Measurements from ENCODE around the gene E2F4. TPM values are rescaled to one million over a fixed set of nuclear protein-coding genes. Genes with fewer than 3 reads are reported as not detected.

The E2F4 gene
- total RNA-seq, 1 donor from 2014 or later = 36.6 TPM

DNA sequence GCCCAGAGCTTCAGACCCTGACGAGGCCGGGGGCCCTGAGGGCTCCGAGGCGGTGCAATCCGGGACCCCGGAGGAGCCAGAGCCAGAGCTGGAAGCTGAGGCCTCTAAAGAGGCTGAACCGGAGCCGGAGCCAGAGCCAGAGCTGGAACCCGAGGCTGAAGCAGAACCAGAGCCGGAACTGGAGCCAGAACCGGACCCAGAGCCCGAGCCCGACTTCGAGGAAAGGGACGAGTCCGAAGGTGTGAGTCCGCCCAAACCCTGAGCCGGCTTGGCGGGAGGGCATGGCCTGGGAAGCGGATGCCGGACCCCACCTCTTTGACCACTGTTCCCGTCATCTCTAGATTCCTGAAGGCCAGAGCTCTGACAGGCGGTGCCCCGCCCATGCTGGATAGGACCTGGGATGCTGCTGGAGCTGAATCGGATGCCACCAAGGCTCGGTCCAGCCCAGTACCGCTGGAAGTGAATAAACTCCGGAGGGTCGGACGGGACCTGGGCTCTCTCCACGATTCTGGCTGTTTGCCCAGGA lies 17.2 kb upstream of the E2F4 start:
- no peak for ATAC-seq

DNA sequence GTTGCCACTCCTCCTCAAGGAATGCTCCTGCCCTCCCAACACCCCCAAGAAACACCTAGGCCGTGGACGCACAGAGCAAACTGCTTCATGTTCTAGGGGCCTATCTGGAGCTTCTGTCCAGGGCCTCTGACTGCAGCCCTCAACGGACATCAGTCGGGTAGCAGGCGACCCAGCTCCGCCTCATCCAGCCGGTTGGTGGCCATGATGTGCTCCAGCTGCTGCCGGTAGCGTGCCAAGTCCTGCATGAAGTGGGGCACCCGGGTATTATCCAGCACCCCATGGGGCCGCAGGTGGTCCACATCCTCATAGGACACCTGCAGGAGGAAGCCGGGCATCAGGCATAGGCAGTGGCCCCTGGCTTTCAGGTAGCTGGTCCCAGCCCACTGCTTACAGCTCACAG lies 15.3 kb upstream of the E2F4 start:
- no peak for ATAC-seq

DNA sequence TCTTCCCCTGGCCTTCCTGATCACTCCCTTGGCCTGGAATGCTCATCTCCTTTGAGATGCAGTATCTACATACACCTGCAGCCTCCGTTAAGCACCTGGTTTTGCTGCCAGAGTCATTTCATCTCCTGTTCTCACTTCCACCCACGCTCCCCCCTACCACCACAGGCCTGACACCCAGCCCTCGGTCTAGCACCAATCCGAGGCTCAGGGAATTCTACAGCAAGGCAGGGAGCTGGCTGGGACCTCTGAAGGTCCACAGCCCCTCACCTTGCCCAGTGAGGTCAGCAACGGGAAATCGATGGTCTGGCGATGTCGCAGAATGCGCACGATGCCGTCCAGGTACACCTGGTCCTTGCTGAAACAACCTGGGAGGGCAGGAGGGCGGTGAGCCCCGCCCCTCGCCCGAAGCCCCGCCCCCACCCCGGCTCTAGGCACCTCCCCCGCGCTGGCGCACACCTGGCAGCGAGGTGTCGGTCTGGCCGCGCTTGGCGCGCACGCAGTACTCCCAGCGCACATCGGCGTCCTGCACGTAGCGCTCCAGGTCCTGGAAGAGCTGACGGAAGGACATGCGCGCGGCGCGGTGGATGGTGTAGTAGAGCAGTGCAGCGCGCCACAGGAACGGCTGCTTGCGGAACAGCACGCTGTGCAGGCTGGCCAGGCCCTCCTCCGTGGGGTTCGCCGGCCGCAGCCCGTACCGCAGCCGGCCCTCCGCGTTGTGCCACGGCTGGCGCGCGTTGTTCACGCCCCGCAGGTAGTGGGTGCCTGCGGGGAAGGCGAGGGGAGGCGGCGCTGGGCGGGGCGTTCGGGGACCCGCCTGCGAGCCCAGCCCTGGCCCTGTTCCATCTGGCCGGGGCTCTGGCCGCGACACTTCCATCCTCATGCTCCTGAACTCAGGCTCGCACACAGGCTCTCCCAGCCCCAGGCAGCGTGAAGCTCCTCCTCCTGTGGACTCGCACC lies 13.9 kb upstream of the E2F4 start:
- ATAC-seq = peak; percentile 70

DNA sequence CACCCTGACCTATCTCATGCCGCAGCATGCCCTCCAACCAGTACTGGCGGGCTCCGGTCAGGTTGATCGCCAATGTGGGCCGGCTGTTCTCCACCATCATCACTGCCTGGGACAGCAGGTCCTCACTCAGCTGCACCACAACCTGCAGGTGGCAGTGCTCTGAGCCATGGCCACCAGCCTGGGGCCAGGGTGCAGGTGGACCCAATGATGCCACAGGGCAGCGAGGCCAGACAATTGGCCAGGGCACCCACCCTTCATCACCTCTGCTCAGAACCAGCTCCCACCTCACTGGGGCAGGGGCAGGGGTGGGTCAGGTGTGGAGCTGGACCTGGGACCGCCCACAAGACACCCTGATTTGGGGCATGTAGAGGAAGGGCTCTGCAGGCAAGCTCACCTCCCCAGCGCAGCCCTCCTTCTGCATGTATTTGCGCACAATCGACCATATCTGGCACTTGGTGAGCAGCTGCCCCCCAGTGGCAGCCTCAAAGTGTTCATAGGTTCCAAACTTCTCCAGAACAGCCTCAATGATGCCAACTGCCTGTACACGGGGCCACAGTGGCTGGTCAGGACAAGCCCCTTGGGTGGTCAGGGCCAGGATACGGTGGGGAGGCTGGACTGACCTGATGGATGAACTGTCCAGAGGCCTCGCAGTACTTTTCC lies 12.4 kb upstream of the E2F4 start:
- peak; percentile 3 for ATAC-seq

DNA sequence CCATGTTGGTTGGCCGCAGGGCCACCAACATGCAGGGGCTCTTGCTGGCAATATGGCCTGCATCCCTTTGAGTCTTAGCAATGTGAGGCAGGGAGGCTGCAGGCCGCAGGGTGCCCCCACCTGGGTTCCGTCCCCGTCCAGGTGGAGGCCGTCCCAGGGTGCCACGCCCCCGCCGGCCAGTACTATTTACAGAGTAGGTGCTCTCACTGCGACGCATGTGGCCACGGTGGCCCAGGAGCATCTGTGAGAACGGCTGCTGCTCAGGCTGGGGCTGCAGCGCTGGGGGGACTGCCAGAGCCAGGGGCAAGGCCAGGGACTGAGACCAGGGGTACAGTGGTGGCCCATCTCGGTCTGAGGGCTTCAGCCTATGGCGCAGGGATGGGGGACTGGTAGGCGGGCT lies 11.8 kb upstream of the E2F4 start:
- ATAC-seq = no peak

DNA sequence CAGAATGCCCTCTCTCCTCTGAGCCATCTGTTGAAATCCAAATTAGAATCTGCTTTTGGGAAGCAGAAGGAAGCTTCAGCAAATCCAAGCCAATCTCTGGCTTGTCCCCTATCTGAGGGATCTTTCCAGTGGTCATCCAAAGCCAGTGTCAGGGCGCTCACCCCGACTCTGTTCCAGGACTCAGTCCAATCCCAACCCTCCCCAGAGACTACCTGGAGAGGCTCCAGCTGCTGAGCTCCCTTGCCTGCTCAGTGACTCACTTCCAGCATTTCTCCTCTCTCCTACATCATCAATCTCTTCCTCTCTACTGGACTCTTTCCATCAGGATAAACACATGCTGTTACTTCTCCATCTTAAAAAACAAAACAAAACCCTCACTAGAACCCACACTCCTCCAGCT lies 10.6 kb upstream of the E2F4 start:
- ATAC-seq = no peak

DNA sequence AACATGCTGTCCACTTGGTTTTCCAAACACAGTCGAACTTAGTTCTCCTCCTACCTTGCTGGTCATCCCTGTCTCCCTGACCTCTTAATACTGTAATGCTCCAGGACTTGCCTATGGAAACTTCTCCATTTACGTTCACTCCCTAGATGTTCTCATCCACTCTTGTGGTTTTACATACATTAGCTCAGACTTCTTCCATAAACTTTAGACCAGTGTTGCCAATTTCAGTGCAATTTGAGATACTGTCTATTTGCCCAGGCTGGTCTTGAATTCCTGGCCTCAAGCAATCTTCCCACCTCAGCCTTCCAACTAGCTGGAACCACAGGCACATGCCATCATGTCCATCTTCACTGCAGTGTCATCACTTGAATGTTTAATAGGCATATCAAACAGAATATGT lies 9.7 kb upstream of the E2F4 start:
- ATAC-seq = no peak

DNA sequence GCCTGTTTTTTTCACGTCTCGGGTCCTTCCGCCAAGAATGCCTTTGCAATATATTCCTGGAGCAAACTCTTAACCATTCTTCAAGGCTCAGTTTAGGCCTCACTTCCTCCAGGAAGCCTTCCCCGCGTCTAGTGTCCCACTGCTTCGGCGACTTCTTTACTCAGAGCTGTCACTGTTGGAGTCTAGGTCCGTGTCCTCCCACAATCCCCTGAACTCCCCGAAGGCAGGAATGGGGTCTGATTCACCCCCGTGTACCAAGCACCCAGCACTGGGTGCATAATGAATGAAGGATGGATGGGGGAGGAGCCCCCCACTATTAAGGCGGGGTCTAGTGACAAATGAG lies 8.7 kb upstream of the E2F4 start:
- no peak for ATAC-seq

DNA sequence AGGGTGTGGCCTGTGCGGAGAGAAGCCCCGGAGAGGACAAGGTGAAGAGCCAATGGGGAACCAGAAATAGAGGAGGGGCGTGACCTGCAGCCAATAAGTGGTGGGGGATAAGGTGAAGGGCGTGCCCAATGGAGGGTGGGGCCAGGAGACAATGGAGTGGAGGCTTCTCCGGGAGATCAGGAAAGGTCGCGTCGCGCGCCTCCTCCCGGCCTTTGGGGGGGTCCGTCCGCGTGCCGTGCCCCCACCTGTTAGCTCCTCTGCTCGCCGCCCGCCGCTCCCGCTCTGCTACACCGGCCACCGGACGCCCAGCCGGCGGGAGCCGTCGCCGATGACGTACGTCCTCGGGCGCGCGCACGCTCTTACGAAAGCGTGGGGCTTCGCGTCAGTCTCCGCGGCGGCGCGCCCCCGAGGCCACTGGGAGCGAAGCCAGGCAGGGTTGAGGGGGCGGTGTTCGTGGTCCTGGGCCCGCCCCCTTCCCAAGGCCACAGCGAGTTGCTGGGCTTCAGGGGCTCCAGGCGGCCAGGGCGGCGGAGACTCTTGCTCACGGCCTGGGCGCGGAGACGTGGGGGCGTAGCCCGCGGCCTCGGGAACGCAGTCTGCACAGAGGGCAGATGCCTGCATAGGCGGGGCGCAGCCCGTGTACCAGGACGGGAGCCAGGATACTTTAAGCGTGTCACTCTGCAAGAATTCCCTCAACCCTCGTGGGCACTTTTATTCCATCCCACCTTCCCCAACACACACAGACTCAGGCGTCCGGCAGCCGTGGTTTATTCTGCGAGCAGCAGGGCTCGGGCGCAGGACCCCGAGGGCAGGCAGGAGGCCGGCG lies 8.1 kb upstream of the E2F4 start, which contains the start of gene MATCAP1:
Gene MATCAP1, minus strand, starts transcription at position 337 of the 826 bp plus-strand sequence. CDS start 3,353 bp downstream, outside the sequence.
- peak; percentile 91 for ATAC-seq

DNA sequence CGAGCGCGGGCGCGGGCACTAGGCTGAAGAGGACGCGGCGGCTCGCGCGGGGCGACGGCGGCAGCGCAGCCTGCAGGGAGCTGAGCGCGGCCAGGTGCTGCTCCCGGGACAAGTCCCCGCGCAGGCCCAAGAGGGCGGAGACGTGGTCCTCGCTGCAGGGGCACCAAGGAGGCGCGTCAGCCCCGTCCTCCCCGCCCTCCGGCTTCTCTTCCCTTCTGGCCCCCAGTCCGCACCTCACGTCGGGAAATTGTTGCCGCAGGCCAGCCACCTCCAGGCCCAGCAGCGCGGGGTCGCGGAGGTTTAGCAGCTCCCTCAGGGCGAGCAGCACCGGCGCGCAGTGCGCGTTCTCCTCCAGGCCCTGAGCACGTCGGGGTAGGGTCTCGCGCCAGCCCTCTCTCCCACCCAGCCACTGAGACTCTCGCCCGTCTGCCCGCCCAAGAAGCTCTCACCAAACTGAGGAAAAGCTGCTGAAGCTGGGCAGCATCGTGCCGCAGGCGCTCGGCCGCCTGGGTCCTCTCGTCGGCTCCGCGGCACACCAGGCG lies 7.4 kb upstream of the E2F4 start:
- peak; percentile 3 for ATAC-seq

DNA sequence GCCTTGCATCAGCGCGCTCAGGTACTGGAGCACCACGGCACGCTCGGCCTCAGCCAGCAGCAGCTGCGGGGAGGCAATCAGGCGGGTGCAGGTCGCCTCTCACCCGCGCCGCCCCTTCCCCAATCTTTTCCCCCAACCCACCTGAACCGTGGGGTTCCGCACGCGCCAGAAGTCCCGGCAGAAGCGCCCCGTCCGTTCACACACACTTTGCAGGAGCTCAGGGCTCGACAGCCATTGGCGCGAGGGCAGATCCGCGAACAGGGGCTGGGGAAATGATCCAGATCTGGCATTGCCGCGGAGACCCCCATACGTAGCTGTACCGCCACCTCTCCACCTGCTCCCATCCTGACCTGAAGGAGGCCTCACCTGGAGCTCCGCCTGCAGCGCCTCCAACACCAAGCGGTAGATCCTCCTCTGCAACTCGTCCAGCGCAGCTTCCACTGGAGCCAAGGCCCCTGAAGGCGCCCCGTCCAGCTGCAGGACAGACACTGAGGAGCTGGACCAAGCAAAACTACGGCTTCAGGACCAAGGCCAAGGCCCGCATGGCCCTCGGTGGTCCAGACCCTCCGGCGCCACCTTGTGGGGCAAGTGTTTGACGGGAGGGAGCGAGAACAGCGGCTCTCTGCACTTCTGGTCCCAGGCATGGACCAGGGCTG lies 6.8 kb upstream of the E2F4 start:
- peak; percentile 36 for ATAC-seq

DNA sequence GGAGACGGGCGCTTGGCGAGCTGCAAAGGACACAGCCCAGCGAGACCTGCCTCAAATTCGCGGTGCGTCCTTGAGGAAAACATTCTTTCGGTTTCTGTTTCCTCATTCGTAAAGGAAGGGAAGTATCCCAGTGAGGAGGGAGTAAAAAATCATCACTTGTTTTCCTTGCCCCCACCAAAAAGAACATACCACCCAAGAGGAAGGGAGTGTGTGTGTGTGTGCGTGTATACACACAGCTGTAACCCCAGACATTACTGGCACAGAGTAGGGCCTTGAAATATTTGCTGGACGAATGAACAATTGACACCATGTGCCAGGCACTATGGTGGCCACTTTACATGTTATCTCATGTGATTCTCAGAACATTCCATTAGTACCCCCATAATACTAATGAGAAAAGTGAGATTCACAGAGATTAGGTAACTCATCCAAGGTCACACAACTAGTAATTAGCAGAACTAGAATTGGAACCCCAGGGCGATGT lies 6.3 kb upstream of the E2F4 start:
- ATAC-seq = no peak

DNA sequence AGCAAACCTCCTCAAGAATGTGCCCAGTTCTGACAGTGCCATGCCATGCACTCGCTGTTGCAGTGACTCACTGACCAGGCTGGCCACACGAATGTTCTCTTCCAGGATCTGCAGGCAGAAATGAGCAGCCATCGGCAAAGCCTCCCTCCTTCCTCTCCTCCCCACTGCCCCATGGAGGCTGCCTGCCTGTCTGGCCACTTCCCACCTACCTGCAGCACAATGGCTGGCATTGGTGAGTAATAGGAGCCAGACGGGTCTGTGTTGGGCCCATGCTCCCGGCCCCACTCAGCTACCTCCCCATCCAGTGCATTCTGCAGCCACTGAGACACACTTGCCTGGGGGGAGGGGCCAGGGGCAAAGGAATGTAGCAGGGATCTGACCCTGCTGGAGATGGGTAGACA lies 5.4 kb upstream of the E2F4 start:
- ATAC-seq = no peak

DNA sequence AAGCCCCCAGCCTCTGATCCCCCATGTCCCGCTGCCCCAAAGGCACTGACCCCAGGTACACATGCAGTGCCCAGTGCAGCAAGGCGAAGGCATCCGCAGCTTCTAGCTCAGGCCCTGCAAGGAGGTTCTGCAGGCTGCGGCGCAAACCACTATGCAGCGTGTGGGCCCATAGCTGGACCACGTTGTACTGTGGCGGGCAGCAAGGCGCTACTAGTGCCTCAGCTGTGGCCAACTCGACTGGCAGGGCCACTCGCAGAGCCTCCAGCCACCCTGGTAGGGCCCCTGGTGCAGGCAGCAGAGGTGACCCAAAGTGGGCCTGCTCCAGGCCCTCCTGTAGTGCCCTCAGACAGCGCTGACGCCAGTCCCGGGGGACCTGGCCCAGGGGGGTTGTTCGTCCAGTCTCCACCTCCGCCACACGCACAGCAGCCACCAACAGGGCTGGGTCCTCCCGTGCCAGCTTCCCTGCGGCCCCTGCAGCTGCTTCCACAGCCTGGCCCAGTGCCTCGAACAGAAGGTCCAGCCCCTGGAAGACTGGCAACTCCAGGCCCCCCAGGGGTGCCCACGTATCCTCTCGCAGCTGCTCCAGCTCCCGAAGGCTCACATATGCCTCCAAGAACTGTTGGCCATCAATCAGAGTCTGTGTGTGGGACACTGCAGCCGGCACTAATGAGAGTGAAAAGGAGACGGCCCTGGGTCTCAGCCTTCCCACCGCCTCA lies 4.6 kb upstream of the E2F4 start:
- no peak for ATAC-seq

DNA sequence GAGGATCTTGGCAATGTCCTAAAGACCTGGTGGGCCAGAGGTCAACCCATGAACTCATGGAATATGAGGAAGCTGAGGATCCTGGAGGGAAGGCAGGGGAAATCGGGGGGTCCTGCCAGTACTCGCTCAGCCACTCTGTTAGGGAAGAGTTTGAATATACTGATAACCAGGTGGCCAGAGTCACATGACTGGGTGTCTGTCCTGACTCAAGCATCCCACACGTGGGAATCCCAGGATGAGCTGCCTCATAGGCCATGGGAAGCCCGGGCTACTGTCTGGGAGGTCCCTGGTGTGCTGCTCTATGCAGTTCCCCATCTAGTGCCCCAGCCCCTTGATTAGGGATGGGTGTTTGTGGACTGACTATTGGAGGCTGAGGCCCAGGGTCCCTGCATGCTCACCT lies 3.6 kb upstream of the E2F4 start:
- ATAC-seq = no peak

DNA sequence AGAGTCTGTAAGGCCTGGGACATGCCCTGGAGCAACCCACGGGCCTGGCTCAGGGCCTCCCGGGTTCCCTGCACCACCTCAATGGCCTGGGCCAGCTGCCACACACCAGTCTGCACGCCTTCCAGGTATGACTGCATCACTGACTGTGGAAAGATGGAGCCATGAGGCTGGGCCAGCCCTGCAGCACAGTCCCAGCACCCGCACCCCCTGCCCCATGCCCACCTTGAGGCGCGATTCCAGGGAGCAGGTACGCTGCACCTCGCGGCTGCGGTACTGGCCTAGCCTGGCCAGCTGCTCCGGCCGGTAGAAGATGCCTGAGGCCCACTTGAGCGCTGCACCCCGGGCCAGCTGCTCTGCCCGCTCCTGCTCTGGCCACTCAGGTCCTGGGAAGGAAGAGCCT lies 3.2 kb upstream of the E2F4 start:
- ATAC-seq = no peak

DNA sequence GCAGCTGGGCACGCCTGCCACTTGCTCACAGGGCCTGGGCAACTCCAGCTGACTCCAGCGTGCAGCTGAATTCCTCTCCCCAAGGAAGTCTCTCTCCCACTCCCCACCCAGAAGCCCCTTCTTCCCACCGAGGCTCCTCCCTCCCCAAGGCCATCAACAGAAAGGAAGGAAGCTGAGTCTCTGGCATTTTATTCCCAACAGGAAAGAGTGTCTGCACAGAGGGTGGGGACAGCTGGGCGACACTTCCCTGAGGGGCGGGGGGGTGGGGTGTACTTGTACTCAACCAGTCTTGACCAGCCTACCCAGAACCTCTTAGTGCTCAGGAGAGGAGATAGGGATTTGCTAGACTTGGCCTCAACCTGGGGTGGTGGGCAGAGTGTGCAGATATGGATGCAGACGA lies 1.9 kb upstream of the E2F4 start, which contains the start of gene EXOC3L1:
Gene EXOC3L1, minus strand, starts transcription at position 96 of the 400 bp plus-strand sequence. CDS start 460 bp downstream, outside the sequence.
- ATAC-seq = no peak

DNA sequence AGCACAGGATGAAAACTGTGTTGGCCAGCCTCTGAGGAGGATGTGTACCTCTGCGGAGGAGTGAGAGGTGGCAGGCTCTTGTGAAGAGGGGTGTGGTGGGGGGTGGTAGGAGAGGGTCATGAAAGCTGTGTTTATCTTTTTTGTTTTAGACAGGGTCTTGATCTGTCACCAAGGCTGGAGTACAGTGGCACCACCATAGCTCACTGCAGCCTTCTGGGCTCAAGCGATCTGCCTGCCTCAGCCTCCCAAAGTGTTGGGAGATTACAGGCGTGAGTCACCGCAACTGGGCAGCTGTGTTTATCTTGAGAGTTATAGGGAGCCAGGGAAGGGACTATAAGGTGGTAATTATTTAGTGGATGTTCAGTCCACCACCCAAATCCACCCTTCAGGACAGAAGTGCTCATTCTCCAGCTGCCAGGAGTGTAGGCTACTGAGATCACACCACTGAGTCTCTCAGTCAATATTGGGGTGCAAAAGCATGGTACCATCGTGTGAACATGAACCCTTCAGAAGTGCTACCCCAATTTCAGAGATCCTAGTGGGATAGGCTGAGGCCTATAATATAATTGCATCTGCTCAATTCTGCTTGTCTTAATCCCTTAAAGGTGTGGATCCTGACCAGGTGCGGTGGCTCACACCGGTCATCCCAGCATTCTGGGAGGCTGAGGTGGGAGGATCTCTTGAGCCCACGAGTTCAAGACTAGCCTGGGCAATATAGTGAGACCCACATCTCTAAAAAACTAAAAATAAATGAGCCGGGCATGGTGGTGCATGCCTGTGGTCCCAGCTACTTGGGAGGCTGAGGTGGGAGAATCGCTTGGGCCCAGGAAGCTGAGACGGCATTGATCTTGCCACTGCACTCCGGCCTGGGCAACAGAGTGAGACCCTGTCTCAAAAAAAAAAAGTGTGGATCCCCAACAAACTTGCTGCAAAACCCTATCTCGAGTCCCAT lies 1.2 kb upstream of the E2F4 start:
- no peak for ATAC-seq

DNA sequence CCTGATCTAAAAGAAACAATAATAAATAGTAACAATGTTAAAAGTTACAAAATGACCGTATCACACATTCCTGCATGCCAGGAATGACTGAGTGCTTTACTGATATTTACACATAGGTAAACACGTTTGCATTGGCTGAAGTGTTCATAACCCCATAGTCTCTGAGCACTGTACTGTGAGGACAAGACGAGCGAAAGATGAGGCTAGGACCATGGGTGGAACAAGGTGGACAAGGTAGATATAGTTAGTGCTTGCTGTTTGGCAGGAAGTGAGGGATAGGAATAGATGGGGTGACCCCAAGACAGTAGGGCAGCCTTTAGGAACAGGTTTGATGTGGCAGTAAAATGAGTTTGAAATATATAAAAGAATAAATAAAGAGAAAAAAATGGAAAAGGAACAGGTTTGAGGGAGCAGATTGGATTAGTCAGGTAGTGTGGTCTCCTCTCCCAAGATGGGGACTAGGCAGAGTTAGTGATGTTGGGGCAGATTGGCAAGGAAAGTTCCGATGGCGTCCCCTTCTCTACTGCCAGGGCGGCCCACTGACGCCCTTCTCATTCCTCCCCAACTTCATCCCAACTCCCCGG lies 452 bp upstream of the E2F4 start:
- no peak for ATAC-seq

All from esophagus mucosa (tissue), 1 donor.